ENCODE data around the gene C16orf92.

The C16orf92 gene

DNA sequence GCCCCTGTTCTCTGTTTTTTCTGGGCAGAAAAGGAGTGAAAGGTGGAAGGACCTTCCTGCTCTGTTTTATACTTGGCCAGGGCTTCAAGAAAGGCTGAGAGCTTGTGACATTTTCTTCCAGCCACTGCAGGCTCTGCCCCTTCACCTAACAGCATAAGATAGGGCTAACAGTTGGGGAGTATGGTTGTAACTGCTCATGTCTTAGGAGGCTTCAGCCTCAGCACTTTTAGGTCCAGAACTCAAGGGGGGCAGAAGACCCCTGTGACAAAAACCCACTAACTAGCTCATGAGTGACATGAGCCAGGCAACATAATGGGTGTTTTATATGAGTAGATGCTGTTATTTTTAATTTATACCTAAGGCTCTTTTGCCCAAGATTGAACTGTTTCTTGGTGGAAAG, 47.5 kb downstream of the C16orf92 start:
- no peak overlapping the region for H3K4me3 Mint-ChIP-seq

More for the DNA sequence above, 47.5 kb downstream of the C16orf92 start:
- ATAC-seq (ENCODE audit: low read depth) (no peak), DNase-seq (ENCODE audit: low spot score in 2 of 2) (no peak)
- Mint-ChIP-seq H3K27ac (no peak overlapping the region), H3K9me3 (no peaks in the 10 kb centered on the region), H3K4me1 (peaks cover 22% of the 10 kb centered on the region), H3K27me3 (no peaks in the 10 kb centered on the region), H3K36me3 (peaks cover 21% of the 10 kb centered on the region)
